ENCODE measurements around the gene KSR2. TPM values are rescaled to one million over a fixed set of nuclear protein-coding genes. Genes with fewer than 3 reads are reported as not detected.

Gene KSR2
- total RNA-seq, 2 donors from 2014 or later: 0.66 to 1.0 TPM

- Histone ChIP-seq H3K4me3 (no peak overlapping the region), H3K4me1 (no peaks in the 10 kb centered on the region), H3K27me3 (no peaks in the 10 kb centered on the region), H3K27ac (no peak overlapping the region), H3K36me3 (replicated peaks in 1 of 2; ENCODE audit: insufficient read depth in 1 of 2, low read depth in 2 of 2) (no peaks in the 10 kb centered on the region), H3K9me3 (no peaks in the 10 kb centered on the region)
- DNase-seq: no peak
- TF ChIP-seq CTCF (IDR thresholded peaks at IDR 0.05) (no peak), POLR2A (IDR thresholded peaks at IDR 0.05) (no peak)
- intact Hi-C loops (cut with DNase I): no loop called here
- WGBS, 2 donors: 68 to 83% methylated on average over 3 of the region's 3 CpGs
- no peak for ATAC-seq
Measured at GRCh38 chr12:117660896-117661295, 307.9 kb downstream of the KSR2 start.

GRCh38 chr12:117658226-117658625, 310.6 kb downstream of the KSR2 start:
- 68 to 75% methylated on average over 2 of the region's 2 CpGs for WGBS, 2 donors
- no peaks in the 10 kb centered on the region for H3K4me1 ChIP-seq
- no peaks in the 10 kb centered on the region for H3K27me3 ChIP-seq
- TF ChIP-seq CTCF (IDR thresholded peaks at IDR 0.05) (no peak), POLR2A (IDR thresholded peaks at IDR 0.05) (no peak)
- DNase-seq: no peak
- no peaks in the 10 kb centered on the region for H3K36me3 ChIP-seq (replicated peaks in 1 of 2; ENCODE audit: insufficient read depth in 1 of 2, low read depth in 2 of 2)
- H3K4me3 ChIP-seq: no peak overlapping the region
- no peak for ATAC-seq
- H3K9me3 ChIP-seq: no peaks in the 10 kb centered on the region
- intact Hi-C loops (cut with DNase I): no loop called here
- H3K27ac ChIP-seq: no peak overlapping the region

GRCh38 chr12:117649796-117650195, 319.0 kb downstream of the KSR2 start:
- Histone ChIP-seq H3K36me3 (replicated peaks in 1 of 2; ENCODE audit: insufficient read depth in 1 of 2, low read depth in 2 of 2) (no peaks in the 10 kb centered on the region), H3K4me1 (no peaks in the 10 kb centered on the region), H3K27ac (no peak overlapping the region), H3K4me3 (no peak overlapping the region), H3K27me3 (no peaks in the 10 kb centered on the region), H3K9me3 (no peaks in the 10 kb centered on the region)
- ATAC-seq: no peak
- intact Hi-C loops (cut with DNase I): no loop called here
- no peak for DNase-seq
- no peak for TF ChIP-seq CTCF (IDR thresholded peaks at IDR 0.05)
- no peak for TF ChIP-seq POLR2A (IDR thresholded peaks at IDR 0.05)

- TF ChIP-seq POLR2A (IDR thresholded peaks at IDR 0.05) (no peak), CTCF (IDR thresholded peaks at IDR 0.05) (no peak)
- H3K36me3 ChIP-seq (replicated peaks in 1 of 2; ENCODE audit: insufficient read depth in 1 of 2, low read depth in 2 of 2): no peaks in the 10 kb centered on the region
- H3K9me3 ChIP-seq: no peaks in the 10 kb centered on the region
- intact Hi-C loops (cut with DNase I): no loop called here
- H3K4me1 ChIP-seq: no peaks in the 10 kb centered on the region
- H3K4me3 ChIP-seq: no peak overlapping the region
- no peak for ATAC-seq
- DNase-seq: no peak
- H3K27me3 ChIP-seq: no peaks in the 10 kb centered on the region
- WGBS, 2 donors: 42 to 51% methylated on average over 7 of the region's 7 CpGs
- H3K27ac ChIP-seq: no peak overlapping the region
Measured at GRCh38 chr12:117646520-117646919, 322.3 kb downstream of the KSR2 start.

- ATAC-seq: no peak
- Histone ChIP-seq H3K4me3 (no peak overlapping the region), H3K27ac (no peak overlapping the region), H3K9me3 (no peaks in the 10 kb centered on the region), H3K4me1 (no peaks in the 10 kb centered on the region), H3K27me3 (no peaks in the 10 kb centered on the region), H3K36me3 (replicated peaks in 1 of 2; ENCODE audit: insufficient read depth in 1 of 2, low read depth in 2 of 2) (no peaks in the 10 kb centered on the region)
- TF ChIP-seq POLR2A (IDR thresholded peaks at IDR 0.05) (no peak), CTCF (IDR thresholded peaks at IDR 0.05) (no peak)
- DNase-seq: no peak
- intact Hi-C loops (cut with DNase I): no loop called here
- WGBS, 2 donors: 80 to 92% methylated on average over 2 of the region's 3 CpGs
Measured at GRCh38 chr12:117645473-117645872, 323.3 kb downstream of the KSR2 start.
